NOMO-1 (cell line): ENCODE results near the gene OGN.

Source experiments
- DNase-seq, 2 experiments: peaks; one replicate each; lab custom pipeline; 2025; ENCODE audit not compliant: unreplicated experiment in 2 of 2; lab: John Stamatoyannopoulos, UW

Gene OGN

DNA sequence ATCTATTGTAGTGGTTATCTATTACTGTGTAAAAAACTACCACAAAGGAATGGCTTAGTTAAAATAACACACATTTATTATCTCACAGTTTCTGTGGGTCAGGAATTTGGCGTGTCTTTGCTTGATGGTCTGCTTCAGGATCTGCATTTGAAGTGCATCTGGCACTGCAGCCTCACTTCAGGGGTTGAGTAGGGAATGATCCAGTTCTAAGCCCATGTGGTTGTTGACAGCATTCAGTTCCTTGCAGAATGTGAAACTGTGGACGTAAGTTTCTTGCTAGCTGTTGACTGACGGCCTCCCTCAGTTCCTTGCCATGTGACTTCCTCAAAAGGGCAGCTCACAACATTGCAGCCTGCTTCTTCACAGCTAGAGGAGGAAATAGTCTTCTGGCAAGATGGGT, 2.1 kb upstream of the OGN start:
- DNase-seq: peak; percentile 65 to 89

DNA sequence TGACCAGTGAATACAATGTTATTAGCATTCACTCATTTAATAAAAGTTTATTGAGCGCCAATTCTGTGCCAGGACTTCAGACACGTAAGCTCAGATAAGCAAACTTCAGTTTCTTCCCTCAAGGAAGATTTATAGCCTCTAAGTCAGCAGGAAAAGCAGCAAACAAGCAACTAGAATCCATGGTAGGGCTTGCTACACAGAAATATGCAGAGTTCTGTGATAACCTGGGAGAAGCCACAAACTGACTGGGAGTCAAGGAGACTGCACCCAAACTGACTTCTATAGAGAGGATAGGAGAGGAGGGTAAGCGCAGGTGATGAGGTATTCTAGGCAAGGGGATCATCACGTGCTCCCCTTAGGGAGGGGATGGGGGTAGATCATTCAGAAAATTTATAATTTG, 1.4 kb upstream of the OGN start:
- no peak for DNase-seq

DNA sequence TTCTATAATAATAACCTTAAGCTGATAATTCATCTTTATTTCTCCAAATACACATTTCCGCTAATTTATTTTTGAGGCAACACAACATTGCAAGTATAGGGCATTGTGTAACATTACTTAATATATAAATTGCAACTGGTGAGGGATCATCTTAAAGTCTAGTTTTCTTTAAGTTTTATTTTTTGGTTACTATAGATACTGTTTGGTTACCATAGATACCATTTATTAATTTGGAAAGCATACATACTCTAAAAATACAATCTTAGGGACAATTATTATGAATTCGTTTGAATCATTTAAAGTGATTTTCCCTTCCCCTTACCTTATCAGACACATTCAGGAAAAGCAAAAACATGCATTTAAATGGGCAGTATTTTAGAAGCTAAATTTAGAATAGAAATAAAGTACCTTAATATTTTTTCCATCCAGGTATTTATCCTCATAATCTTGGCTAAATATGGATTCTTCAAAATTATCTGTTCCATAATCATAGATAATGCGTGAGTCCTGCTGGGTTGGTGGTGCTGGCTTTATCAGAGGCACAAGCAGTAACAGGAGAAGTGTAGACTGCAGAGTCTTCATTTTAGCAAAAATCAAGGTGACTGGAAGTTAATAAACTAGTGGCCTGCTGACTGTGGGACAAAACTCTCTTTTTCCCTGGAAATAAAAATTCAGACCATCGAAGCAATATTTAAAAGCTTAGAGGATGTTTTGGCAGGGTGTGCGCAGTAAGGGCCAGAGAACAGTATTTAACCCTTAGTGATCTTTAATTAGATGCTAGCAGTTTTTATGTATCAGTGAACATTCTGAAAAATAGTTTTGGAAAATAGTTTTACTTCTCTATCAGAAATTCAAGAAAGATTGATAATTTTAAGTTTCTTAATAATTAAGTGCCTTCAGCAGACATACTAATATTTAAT, 1.3 kb downstream of the OGN start:
- DNase-seq: no peak

DNA sequence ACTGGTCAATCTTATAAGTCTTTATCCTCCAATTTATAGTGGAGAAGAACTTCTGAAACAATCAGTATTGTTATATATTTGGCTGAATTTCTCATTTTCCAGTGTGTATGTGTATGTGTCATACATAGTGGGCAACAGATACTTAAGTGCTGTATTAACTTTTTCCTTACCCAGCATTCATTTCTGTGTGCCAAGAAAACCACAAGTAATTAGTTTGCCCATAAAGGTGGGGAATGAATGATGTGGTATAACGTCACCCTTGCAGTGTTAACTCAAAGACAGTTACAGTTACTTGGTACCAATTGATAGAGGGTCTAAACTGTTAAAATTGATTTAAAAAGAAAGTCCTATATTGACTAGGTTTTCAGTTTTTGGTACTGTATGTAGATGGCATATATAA, 2.0 kb downstream of the OGN start:
- DNase-seq: no peak

DNA sequence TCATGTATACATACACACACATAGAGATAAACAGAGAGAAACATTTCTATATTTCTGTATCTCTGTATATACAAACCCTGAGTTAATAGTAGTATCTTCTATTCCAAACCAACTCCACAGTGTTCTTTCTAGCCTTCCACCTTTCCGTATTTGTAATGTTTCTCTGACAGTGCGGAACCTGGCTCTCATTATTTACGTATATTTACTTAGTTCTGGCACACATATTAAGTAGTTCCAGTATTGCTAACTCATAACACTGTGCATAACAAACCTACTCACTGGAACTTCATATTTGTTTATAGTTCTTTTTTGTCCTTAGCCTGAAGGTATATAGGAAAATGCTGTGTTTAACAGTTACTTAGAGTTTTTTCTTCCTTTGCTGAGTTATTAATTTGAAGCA, 6.5 kb downstream of the OGN start:
- no peak for DNase-seq

DNA sequence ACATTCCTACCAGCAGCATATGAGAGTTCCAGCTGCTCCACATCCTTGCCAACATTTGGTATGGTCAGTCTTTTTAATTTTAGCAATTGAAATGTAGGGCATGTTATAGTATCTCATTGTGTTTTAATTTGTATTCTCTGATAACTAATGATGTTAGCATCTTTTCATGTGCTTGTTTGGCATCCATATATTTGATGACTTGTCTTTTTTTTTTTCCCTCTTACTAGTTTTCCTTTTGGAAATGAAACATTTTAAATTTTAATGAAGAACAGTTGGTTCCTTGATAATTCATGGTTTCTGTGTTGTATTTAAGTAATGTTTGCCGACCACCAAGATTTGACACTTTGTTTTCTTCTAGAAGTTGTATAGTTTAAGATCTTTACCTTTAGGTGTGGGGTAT, 8.8 kb downstream of the OGN start:
- DNase-seq: no peak

DNA sequence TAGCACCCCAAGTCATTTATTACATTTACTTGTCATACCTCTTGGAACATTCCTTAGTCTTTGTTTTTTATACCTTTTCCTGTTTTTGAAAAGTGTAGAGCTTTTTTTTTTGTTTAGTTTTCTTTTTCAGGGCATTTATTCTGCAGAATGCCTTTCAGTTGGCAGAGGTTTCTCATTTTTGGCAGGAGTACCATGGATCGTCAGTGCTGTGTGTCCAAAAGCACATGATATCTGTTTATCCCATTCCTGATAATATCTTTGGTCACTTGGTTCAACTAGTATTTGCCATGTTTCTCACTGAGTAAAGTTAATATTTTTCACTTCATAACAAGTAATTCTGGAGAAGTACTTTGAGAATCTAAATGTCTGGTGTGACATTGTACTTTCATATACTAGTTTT, 10.7 kb downstream of the OGN start:
- no peak for DNase-seq

DNA sequence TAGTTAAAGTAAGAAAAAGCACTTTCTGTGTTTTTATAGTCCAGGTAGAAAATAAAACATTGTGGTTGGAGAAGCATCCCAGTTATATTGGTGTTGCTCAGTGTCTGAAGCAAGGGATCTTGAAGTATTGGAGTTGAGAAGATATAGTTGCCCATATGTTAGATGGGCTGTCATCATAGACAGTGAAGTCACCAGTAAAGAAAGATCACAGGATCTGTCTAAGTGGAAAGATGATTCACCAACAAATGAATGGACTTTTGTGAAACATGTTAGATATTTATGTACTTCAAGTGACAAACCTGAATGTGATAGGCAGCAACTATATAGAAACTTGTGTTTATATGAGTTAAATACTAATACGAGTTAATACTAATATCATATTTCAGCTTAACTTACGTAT, 11.7 kb downstream of the OGN start:
- no peak for DNase-seq

DNA sequence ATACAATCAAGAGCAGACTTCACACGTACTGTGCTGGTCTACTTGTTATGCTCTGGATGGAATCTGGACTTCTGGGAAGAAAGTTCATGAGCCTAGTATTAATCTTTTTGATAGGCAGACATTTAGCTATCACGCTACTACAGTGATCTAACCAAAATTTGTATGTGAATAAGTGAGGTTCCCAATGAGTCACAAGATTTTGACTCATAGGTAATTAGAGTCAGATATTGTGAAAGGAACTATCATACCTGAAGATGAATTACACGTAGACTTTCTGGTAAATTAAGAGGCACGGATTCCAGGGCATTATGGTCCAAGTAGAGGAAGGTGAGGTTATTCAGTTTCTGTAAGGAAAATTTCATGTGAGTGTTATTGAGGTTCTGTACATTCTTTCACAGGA, 18.4 kb downstream of the OGN start:
- no peak for DNase-seq

DNA sequence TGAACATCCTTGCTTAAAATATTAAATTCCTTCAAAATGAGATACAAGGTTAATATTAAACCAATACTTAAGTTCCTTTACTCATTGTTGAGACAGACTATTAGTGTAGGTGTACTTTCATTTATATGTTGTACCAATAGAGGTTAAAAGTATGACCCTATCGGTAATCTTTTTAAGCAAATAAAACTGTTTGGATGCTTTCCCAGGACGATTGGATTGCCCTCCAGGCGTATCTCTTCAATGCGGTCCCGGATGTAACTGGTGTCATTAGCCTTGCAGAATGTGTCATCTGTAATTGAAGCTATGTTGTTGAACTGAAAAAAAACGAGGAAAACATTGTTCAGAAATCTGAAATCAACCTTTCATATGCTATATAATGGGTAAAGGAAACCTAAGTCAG, 18.9 kb downstream of the OGN start:
- no peak for DNase-seq

DNA sequence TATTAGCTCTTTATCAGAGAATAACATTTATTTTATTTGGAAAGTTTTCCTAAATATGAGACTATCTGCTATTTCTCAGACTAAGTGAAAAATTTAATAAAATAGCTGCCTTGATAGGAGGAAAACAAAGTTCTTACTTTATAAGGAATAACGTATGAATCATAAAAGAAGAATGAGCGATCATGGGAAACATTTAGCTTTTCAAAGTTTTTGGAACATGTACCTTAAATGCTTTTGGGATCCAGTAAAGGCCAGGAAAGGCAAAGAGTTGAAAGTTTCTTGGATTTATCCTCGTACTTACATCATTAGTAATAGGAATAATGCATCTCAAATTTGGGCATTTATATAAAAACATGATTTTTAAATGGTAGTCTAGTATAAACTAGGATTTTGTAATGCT, 19.4 kb downstream of the OGN start:
- no peak for DNase-seq

DNA sequence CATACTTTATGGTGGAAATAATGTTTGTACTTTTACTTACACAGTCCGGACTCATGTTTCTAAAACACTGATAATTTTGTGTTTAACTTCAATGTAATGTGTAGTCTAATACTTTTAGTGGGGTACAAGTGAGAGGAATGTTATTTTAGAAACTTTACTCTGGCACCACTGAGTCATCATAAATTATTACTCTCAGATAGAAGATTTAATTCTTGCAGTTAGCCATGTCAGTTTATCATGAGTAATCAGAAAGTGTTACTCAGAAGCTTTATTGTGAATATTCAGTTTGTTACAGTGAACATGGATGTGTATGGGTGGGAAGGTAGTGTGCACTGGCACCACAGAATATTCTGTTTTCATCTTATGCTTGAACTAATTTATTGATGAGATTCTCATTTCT, 20.0 kb downstream of the OGN start:
- DNase-seq: no peak

DNA sequence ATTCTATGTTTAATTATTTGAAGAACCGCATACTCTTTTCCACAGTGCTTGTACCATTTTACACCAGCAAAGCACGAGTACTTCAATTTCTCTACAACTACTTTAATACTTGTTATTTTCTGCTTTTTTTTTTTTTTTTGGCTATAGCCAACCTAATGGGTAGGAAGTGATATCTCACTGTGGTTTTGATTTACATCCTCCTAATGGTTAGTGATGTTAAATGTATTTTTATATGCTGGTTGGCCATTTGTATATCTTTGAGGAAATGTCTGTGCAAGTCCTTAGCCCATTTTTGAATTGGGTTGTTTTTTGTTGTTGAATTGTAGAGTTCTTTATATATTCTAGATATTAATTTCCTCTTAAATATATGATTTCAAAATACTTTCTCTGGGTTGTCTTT, 22.6 kb downstream of the OGN start:
- DNase-seq: no peak

DNA sequence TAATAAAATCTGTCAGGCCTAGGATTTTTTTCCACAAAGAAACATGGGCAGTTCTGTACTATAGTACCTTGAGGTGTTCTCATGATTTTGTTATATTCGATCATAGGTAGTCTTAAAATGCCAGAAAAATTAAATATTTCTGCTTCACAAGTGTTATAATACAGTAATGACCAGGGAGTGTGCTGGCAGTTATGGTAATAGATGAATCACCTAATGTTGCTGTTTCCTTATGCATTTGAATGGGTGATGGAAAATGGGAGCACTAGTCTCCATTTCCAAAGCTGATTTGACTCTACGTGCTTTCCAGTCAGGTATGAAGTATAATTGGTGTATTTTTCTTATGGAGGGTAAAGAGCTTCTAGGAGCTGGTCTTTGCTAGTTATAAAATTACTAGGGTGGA, 23.8 kb downstream of the OGN start:
- DNase-seq: no peak

DNA sequence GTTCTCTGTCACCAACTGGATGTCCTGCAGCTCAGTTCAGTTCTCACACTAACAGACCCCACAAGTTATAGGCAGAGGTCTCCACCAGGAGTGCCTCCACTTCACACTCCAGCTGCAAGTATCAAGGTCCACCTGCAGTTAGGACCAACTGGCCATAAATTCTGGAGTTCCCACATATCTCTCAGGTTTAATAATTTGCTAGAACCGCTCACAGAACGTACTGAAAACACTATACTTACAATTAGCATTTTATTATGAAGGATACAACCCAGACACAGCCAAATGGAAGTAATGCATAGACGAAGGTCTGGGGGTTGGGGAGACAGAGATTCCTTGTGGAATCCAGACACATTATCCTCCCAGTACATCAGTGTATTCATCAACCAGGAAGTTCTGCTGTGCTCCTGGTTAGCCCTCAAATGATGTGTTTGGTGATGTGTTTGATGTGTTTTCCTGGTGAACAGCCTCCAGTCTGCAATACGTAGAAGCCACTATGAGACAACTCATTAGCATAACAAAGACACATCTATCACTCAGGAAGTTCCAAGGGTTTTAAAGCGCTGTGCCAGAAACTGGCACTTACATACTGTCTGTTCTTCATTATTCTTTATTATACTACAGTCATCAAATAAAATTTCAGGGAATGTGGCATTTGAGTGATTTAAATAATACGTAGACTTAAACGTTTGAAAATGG, 25.4 kb downstream of the OGN start:
- DNase-seq: no peak

DNA sequence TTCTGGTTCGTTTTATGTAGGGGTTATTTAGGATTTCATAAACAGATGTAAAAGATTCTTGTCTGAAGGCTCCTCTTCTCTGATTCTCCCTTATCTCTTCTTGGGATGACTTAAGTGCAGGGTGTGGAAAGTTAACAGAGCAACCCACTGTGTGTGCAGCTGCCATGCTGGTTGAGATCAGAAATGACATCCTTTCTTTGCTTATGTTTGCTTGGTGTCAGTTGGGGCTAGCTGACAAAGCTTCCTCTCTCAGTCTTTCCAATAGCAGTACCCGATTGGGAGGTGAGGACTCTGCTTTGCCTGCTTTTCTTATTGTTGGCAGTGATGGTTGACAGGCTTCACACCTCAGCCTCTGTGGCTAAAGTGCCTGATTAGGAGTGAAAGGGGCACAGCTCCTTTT, 26.5 kb downstream of the OGN start:
- no peak for DNase-seq

DNA sequence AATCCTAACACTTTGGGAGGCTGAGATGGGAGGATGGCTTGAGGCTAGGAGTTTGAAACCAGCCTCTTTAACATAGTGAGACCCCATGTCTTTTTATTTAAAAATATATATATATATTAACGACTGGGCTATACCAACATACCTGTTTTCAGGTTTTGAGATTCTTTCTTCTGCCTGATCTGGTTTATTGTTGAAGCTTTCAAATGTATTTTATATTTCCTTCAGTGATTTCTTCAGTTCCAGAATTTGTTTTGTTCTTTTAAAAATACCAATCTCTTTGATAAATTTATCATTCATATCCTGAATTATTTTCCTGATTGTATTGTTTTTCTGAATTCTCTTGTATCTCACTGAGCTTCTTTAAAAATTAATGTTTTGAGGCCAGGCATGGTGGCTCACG, 31.2 kb downstream of the OGN start:
- no peak for DNase-seq

DNA sequence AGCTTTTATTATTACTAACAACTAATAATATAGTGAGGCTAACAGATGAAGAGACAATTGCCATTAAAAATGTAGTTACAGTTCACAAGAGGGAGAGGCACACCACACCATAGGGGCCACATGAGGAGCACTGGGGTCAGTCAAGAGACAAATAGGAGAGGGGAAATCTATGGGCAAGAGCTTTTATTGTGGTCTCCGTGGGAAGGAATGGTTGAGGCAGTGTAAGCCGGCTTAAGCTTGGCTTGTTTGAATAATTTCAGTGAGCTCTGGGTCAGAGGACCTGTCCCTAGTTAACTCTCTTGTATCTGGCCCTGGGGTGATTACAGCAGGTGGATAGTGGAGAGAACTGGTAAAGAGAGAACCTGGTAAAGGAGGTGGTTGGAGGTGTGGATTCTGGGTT, 35.3 kb downstream of the OGN start:
- DNase-seq: no peak

DNA sequence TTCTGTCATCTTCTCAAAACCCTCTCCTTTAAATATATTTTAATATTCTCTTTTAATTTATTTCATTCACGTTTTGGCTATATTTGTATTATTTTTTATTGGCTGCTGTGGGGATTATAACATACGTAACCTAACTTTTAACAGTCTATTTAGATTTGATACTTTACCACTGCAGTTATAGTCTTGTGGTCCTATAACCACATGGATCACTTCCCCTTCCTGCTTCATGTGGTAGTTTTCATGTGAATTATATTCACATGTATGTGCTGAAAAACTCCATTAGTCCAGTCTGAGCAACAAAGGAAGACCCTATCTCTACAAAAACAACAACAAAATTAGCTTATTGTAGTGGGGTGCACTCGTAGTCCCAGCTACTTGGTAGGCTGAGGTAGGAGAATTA, 44.3 kb downstream of the OGN start:
- peak; percentile 2 to 63 for DNase-seq

DNA sequence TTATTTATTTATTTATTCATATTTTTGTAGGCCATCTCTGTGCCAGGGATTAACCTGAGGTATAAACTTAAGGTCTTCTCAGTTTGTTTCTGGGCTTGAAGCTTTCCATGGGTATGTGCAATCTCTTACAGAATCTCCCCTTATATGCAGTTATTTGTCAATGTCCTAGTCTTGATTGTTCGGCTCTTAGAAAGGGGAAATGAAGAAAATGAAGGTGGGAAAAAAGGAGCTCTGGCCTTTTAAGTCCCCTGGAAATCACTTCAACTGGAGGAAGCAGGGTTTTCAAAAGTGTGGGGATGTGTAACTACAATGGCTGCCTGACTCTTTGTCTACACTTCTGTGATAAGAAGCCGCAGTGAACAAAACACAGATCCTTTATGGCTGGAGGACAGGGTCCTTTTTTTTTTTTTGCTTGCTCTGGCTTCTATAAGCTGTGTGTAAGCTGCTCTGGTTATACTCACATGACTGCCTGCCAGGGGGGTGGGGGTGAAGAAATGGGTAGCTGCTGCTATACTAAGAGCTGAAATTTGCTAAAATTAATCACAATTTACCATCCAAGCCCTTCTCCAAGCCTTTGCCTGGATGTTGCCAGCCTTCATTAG, 44.9 kb downstream of the OGN start:
- peak; percentile 26 to 29 for DNase-seq

DNA sequence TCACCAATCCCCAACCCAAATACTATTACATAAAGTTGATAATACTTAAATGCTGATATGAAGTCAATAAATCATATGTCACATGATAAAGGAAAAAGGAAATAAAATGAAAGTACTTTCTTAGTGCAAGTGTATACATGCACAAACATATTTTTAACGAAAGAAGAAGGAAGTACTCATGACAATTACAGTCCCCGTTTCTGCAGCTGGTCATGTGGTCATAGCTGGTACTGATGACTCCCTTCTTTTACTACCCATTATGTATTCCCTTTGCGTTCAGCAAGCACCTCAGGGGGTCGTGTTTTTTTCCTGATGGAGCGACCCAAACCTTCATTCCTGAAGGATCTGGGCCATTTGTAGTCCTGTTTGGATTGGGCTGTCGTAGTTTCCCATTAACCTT, 51.3 kb downstream of the OGN start:
- DNase-seq: peak; percentile 28 to 83

DNA sequence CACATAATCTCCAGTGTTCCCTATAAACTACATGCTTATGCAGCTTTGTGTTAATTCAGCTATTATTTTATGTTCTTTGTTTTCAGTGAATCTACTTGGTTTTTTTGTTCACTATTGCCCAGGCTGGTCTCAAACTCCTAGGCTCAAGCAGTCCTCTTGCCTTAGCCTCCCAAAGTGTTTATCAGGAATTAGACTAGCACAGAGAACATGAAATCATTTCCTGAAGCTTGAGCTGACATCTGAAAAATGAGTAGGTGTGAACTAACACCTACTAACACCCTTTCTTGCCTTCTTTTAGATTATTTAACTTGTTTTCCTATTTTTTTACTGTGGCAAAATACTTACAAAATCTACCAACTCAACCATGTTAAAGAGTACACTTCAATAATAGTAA, 53.6 kb downstream of the OGN start:
- no peak for DNase-seq
